ENCODE results near the gene PTPRD.

- no peak for TF ChIP-seq CTCF (IDR thresholded peaks at IDR 0.05 in 2 of 3, conservative IDR thresholded peaks at IDR 0.05 in 1 of 3; ENCODE audit: borderline replicate concordance in 1 of 3, insufficient read depth in 1 of 3, low read depth in 2 of 3, low read length in 2 of 3)
- TF ChIP-seq EZH2 (IDR thresholded peaks at IDR 0.05) = no peak
- TF ChIP-seq RAD21 (IDR thresholded peaks at IDR 0.05; ENCODE audit: low read depth) = no peak
- no peak for TF ChIP-seq YY1 (IDR thresholded peaks at IDR 0.05; ENCODE audit: extremely low read depth, insufficient replicate concordance, low read depth, low read length)
- no peak for TF ChIP-seq SIN3A (IDR thresholded peaks at IDR 0.05; ENCODE audit: low read depth)
- TF ChIP-seq ZNF274 (IDR thresholded peaks at IDR 0.05; ENCODE audit: low read depth, low read length) = no peak
- TF ChIP-seq POLR2AphosphoS5 (IDR thresholded peaks at IDR 0.05; ENCODE audit: low read depth, low read length) = no peak
- no peak for TF ChIP-seq ATF3 (IDR thresholded peaks at IDR 0.05)
- no peak for TF ChIP-seq REST (IDR thresholded peaks at IDR 0.05; ENCODE audit: low read depth)
- no peak for TF ChIP-seq EGR1 (IDR thresholded peaks at IDR 0.05; ENCODE audit: low read depth)
- TF ChIP-seq POLR2A (IDR thresholded peaks at IDR 0.05; ENCODE audit: borderline replicate concordance, extremely low read depth, insufficient read depth, insufficient read length) = no peak
- no peak for TF ChIP-seq SP1 (IDR thresholded peaks at IDR 0.05; ENCODE audit: low read depth)
Observed at GRCh38 chr9:9102295-9102694, 1510.5 kb downstream of the PTPRD start.
